ENCODE measurements around the gene S1PR4.

DNA sequence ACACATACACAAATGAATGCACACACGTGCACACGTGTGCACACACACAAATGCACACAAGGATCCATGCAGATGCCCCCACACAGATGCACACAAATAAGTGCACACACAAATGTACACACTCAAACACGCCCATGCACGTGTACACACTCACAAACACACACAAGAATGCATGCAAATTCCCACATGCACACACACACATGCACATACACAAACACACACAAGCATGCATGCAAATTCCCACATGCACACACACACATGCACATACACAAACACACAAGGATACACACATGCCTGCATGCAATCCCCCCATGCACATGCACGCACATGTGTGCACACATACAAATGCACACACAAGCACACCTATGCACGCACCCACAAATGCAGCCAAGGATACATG is 29.5 kb upstream of the S1PR4 start:
- TF ChIP-seq POLR2A (IDR thresholded peaks at IDR 0.05; ENCODE audit: low read depth, low read length) (no peak), TAF1 (IDR thresholded peaks at IDR 0.05; ENCODE audit: low read depth, low read length) (no peak), POLR2AphosphoS5 (IDR thresholded peaks at IDR 0.05; ENCODE audit: low read depth, low read length) (no peak), SPI1 (IDR thresholded peaks at IDR 0.05; ENCODE audit: low read depth, low read length) (no peak)

All from GM12891 (cell line).